ENCODE data around the gene NENF. TPM values are rescaled to one million over a fixed set of nuclear protein-coding genes. Genes with fewer than 3 reads are reported as not detected.

The NENF gene
- total RNA-seq, 1 experiment from 2014 or later: 72.4 TPM

GRCh38 chr1:212481438-212481767 lies 48.7 kb downstream of the NENF start:
- CTCF ChIA-PET: no interaction called here
- intact Hi-C loops (cut with micrococcal nuclease; ENCODE audit: unreplicated experiment) (no loop called here), in situ Hi-C loops (cut with HindIII; ENCODE audit: low pct_unique_long_range_greater_than_20kb, low sequenced_read_pairs) (no loop called here)
- Histone ChIP-seq H3K27ac (ENCODE audit: low read length) (no peak overlapping the region), H3K27me3 (ENCODE audit: control insufficient read depth, insufficient read depth, low read length) (no peaks in the 10 kb centered on the region), H3K36me3 (ENCODE audit: control insufficient read depth, insufficient read depth, low read length) (no peaks in the 10 kb centered on the region), H3K9me3 (ENCODE audit: control insufficient read depth, insufficient read depth, low read depth, low read length) (no peaks in the 10 kb centered on the region), H3K4me1 (ENCODE audit: control insufficient read depth, insufficient read depth, low read length) (peaks cover 22% of the 10 kb centered on the region), H3K4me3 (ENCODE audit: low read depth in 2 of 2, low read length in 2 of 2) (no peak overlapping the region)
- TF ChIP-seq SIN3A (IDR thresholded peaks at IDR 0.05; ENCODE audit: borderline replicate concordance, insufficient read depth, low read depth, low read length): no peak
- no peak for TF ChIP-seq CTCF (IDR thresholded peaks at IDR 0.05)
- TF ChIP-seq TCF7L2 (IDR thresholded peaks at IDR 0.05; ENCODE audit: low read depth, low read length): no peak
- no peak for TF ChIP-seq POLR2AphosphoS5 (IDR thresholded peaks at IDR 0.05; ENCODE audit: low read depth, low read length)
- TF ChIP-seq REST (IDR thresholded peaks at IDR 0.05; ENCODE audit: insufficient read depth in 1 of 2, low read depth in 2 of 2, low read length in 1 of 2): no peak
- POLR2A ChIA-PET: no interaction called here
- DNase-seq (ENCODE audit: low read depth, low spot score): no peak
- BruUV-seq (replicated peaks): no TSS peak
- no peak for ATAC-seq

GRCh38 chr1:212482006-212482636 lies 49.4 kb downstream of the NENF start:
- H3K4me3 ChIP-seq (ENCODE audit: low read depth in 2 of 2, low read length in 2 of 2): no peak overlapping the region
- no peaks in the 10 kb centered on the region for H3K36me3 ChIP-seq (ENCODE audit: control insufficient read depth, insufficient read depth, low read length)
- TF ChIP-seq CTCF (IDR thresholded peaks at IDR 0.05) (no peak), POLR2AphosphoS5 (IDR thresholded peaks at IDR 0.05; ENCODE audit: low read depth, low read length) (no peak), TCF7L2 (IDR thresholded peaks at IDR 0.05; ENCODE audit: low read depth, low read length) (no peak), REST (IDR thresholded peaks at IDR 0.05; ENCODE audit: insufficient read depth in 1 of 2, low read depth in 2 of 2, low read length in 1 of 2) (no peak), SIN3A (IDR thresholded peaks at IDR 0.05; ENCODE audit: borderline replicate concordance, insufficient read depth, low read depth, low read length) (no peak)
- ATAC-seq: no peak
- in situ Hi-C loops (cut with HindIII; ENCODE audit: low pct_unique_long_range_greater_than_20kb, low sequenced_read_pairs): no loop called here
- no peaks in the 10 kb centered on the region for H3K27me3 ChIP-seq (ENCODE audit: control insufficient read depth, insufficient read depth, low read length)
- POLR2A ChIA-PET: interaction anchor here (0.6 kb wide), 1 partner anchor 97 kb away, joined by 23 read pairs; no protein-coding TSS in a partner anchor
- intact Hi-C loops (cut with micrococcal nuclease; ENCODE audit: unreplicated experiment): no loop called here
- H3K4me1 ChIP-seq (ENCODE audit: control insufficient read depth, insufficient read depth, low read length): peaks cover 25% of the 10 kb centered on the region
- CTCF ChIA-PET: no interaction called here
- DNase-seq (ENCODE audit: low read depth, low spot score): no peak
- no TSS peak for BruUV-seq (replicated peaks)
- H3K9me3 ChIP-seq (ENCODE audit: control insufficient read depth, insufficient read depth, low read depth, low read length): no peaks in the 10 kb centered on the region
- H3K27ac ChIP-seq (ENCODE audit: low read length): no peak overlapping the region; the same call in 1 of the 2 replicates
